ENCODE data around the gene GRAMD1A.

GRAMD1A gene

GRCh38 chr19:35021596-35021995, 21.5 kb downstream of the GRAMD1A start:
- Histone ChIP-seq H3K4me1 (ENCODE audit: insufficient read depth, low read length, poor library complexity, severe bottlenecking) (no peaks in the 10 kb centered on the region), H3K9me3 (ENCODE audit: insufficient read depth, low read depth, low read length) (no peaks in the 10 kb centered on the region), H3K9ac (ENCODE audit: low read depth, low read length, poor library complexity, severe bottlenecking) (no peak overlapping the region), H2AFZ (ENCODE audit: low read length) (no peak overlapping the region), H3K4me3 (ENCODE audit: low read length, poor library complexity, severe bottlenecking) (no peak overlapping the region), H3K9me2 (replicated peaks; ENCODE audit: low read depth, low read length) (no peaks in the 10 kb centered on the region), H3K36me3 (ENCODE audit: insufficient read depth, low read length) (peaks cover 79% of the 10 kb centered on the region; the same call in 1 of the 2 replicates), H3K4me2 (ENCODE audit: low read depth, low read length, poor library complexity, severe bottlenecking) (no peak overlapping the region), H3F3A (ENCODE audit: low read depth) (no peaks in the 10 kb centered on the region), H4K20me1 (ENCODE audit: insufficient read depth, low read length, poor library complexity, severe bottlenecking) (no peaks in the 10 kb centered on the region), H3K79me2 (ENCODE audit: insufficient read depth, low read length) (no peaks in the 10 kb centered on the region), H3K27me3 (ENCODE audit: insufficient read depth, low read length, poor library complexity, severe bottlenecking) (no peaks in the 10 kb centered on the region)
- TF ChIP-seq EZH2phosphoT487 (IDR thresholded peaks at IDR 0.05; ENCODE audit: borderline replicate concordance) (no peak), CTCF (conservative IDR thresholded peaks at IDR 0.05; ENCODE audit: low read length) (no peak)

GRCh38 chr19:35022460-35022859, 22.3 kb downstream of the GRAMD1A start:
- Histone ChIP-seq H2AFZ (ENCODE audit: low read length) (no peak overlapping the region), H3K9me2 (replicated peaks; ENCODE audit: low read depth, low read length) (no peaks in the 10 kb centered on the region), H3K36me3 (ENCODE audit: insufficient read depth, low read length) (peaks cover 83% of the 10 kb centered on the region; the same call in 1 of the 2 replicates), H4K20me1 (ENCODE audit: insufficient read depth, low read length, poor library complexity, severe bottlenecking) (no peaks in the 10 kb centered on the region), H3F3A (ENCODE audit: low read depth) (no peaks in the 10 kb centered on the region), H3K79me2 (ENCODE audit: insufficient read depth, low read length) (no peaks in the 10 kb centered on the region), H3K4me2 (ENCODE audit: low read depth, low read length, poor library complexity, severe bottlenecking) (no peak overlapping the region), H3K4me1 (ENCODE audit: insufficient read depth, low read length, poor library complexity, severe bottlenecking) (no peaks in the 10 kb centered on the region), H3K4me3 (ENCODE audit: low read length, poor library complexity, severe bottlenecking) (no peak overlapping the region), H3K27me3 (ENCODE audit: insufficient read depth, low read length, poor library complexity, severe bottlenecking) (no peaks in the 10 kb centered on the region), H3K9ac (ENCODE audit: low read depth, low read length, poor library complexity, severe bottlenecking) (no peak overlapping the region), H3K9me3 (ENCODE audit: insufficient read depth, low read depth, low read length) (no peaks in the 10 kb centered on the region)
- TF ChIP-seq CTCF (conservative IDR thresholded peaks at IDR 0.05; ENCODE audit: low read length) (no peak), EZH2phosphoT487 (IDR thresholded peaks at IDR 0.05; ENCODE audit: borderline replicate concordance) (no peak)

DNA sequence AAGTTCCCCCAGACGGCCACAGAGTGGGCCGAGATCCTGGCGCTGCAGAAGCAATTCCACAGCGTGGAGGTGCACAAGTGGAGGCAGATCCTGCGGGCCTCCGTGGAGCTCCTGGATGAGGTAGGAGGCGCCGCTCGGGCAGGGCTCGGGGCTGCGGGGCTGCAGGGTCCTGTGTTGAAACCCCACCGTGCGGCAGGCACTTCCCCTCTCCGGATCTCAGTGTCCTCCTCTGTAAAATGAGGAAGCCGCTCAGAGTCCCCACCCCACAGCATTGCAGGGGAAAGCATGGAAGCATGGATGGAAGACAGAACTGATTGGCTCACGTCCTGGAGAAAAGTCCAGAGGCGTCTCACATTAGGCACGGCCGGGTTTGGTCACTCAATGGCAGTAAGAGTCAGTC, 23.3 kb downstream of the GRAMD1A start:
- no peaks in the 10 kb centered on the region for H3F3A ChIP-seq (ENCODE audit: low read depth)
- no peaks in the 10 kb centered on the region for H4K20me1 ChIP-seq (ENCODE audit: insufficient read depth, low read length, poor library complexity, severe bottlenecking)
- no peaks in the 10 kb centered on the region for H3K9me3 ChIP-seq (ENCODE audit: insufficient read depth, low read depth, low read length)
- no peaks in the 10 kb centered on the region for H3K79me2 ChIP-seq (ENCODE audit: insufficient read depth, low read length)
- no peaks in the 10 kb centered on the region for H3K4me1 ChIP-seq (ENCODE audit: insufficient read depth, low read length, poor library complexity, severe bottlenecking)
- H3K9me2 ChIP-seq (replicated peaks; ENCODE audit: low read depth, low read length) = no peaks in the 10 kb centered on the region
- H3K4me3 ChIP-seq (ENCODE audit: low read length, poor library complexity, severe bottlenecking) = no peak overlapping the region
- H2AFZ ChIP-seq (ENCODE audit: low read length) = no peak overlapping the region
- H3K36me3 ChIP-seq (ENCODE audit: insufficient read depth, low read length) = peaks cover 82% of the 10 kb centered on the region; the same call in 1 of the 2 replicates
- no peak overlapping the region for H3K9ac ChIP-seq (ENCODE audit: low read depth, low read length, poor library complexity, severe bottlenecking)
- H3K27me3 ChIP-seq (ENCODE audit: insufficient read depth, low read length, poor library complexity, severe bottlenecking) = no peaks in the 10 kb centered on the region
- TF ChIP-seq EZH2phosphoT487 (IDR thresholded peaks at IDR 0.05; ENCODE audit: borderline replicate concordance) (no peak), CTCF (conservative IDR thresholded peaks at IDR 0.05; ENCODE audit: low read length) (no peak)
- no peak overlapping the region for H3K4me2 ChIP-seq (ENCODE audit: low read depth, low read length, poor library complexity, severe bottlenecking)
